Activated T-helper 1 cell treated with anti-CD3 and anti-CD28 coated beads, Interleukin-12 subunit alpha, Interleukin-12 subunit beta, Interleukin-2, Interleukin-4 antibody, amounts not matched to agents 30 ng/mL and 10 ng/mL and 1 ng/mL, durations not matched to agents 14 hours and 24 hours and 36 hours (primary cell): ENCODE data around the gene DIPK1A. TPM values are rescaled to one million over a fixed set of nuclear protein-coding genes. Genes with fewer than 3 reads are reported as not detected.

Experiments
- DNase-seq: peaks from one replicate; pipeline ENCODE4 v3.0.0; 2021; ENCODE audit warnings: low spot score
- H3K27ac Mint-ChIP-seq: one replicate; pipeline ENCODE4 v1.8.0; 2021; ENCODE audit warnings: mild to moderate bottlenecking, mixed read lengths
- H3K27me3 Mint-ChIP-seq: one replicate; pipeline ENCODE4 v1.8.0; 2022; ENCODE audit warnings: mild to moderate bottlenecking, moderate library complexity, mixed read lengths; ENCODE audit not compliant: insufficient read depth
- H3K36me3 Mint-ChIP-seq: one replicate; pipeline ENCODE4 v1.8.0; 2021; ENCODE audit warnings: low read depth, mixed read lengths
- H3K4me1 Mint-ChIP-seq: one replicate; pipeline ENCODE4 v1.8.0; 2021; ENCODE audit warnings: low read depth, mixed read lengths
- H3K4me3 Mint-ChIP-seq: one replicate; pipeline ENCODE4 v1.8.0; 2021; ENCODE audit warnings: mild to moderate bottlenecking, moderate library complexity, mixed read lengths
- H3K9me3 Mint-ChIP-seq: one replicate; pipeline ENCODE4 v1.8.0; 2021; ENCODE audit warnings: mixed read lengths
- intact Hi-C: fragments of 100-400 bp; cut with micrococcal nuclease; formaldehyde crosslinking; loops from one replicate; pipeline ENCODE4 v1.15.1; 2024
- total RNA-seq: library from RNA; stranded (reverse); gene quantifications from 2 replicates; pipeline ENCODE4 v1.2.3, GENCODE V29; 2022

The DIPK1A gene
- total RNA-seq, 1 donor from 2014 or later, result 20.8 TPM

- DNase-seq, result no peak
- peaks cover 20% of the 10 kb centered on the region for H3K4me1 Mint-ChIP-seq
- H3K9me3 Mint-ChIP-seq, result no peaks in the 10 kb centered on the region
- no peaks in the 10 kb centered on the region for H3K27me3 Mint-ChIP-seq
- intact Hi-C loops, result no loop called here
- peaks cover 46% of the 10 kb centered on the region for H3K36me3 Mint-ChIP-seq
- H3K4me3 Mint-ChIP-seq, result no peak overlapping the region
- no peak overlapping the region for H3K27ac Mint-ChIP-seq
Observed at GRCh38 chr1:92843429-92844352, 117.6 kb downstream of the DIPK1A start.

GRCh38 chr1:92843046-92843423, 118.2 kb downstream of the DIPK1A start:
- H3K4me1 Mint-ChIP-seq, result peaks cover 27% of the 10 kb centered on the region
- H3K27ac Mint-ChIP-seq, result peak overlapping the region; percentile 72
- no peaks in the 10 kb centered on the region for H3K27me3 Mint-ChIP-seq
- H3K4me3 Mint-ChIP-seq, result no peak overlapping the region
- H3K9me3 Mint-ChIP-seq, result no peaks in the 10 kb centered on the region
- intact Hi-C loops, result no loop called here
- DNase-seq, result no peak
- peaks cover 51% of the 10 kb centered on the region for H3K36me3 Mint-ChIP-seq

- H3K36me3 Mint-ChIP-seq, result peaks cover 58% of the 10 kb centered on the region
- intact Hi-C loops, result no loop called here
- no peak for DNase-seq
- peak overlapping the region; percentile 72 for H3K27ac Mint-ChIP-seq
- peaks cover 34% of the 10 kb centered on the region for H3K4me1 Mint-ChIP-seq
- no peak overlapping the region for H3K4me3 Mint-ChIP-seq
- H3K9me3 Mint-ChIP-seq, result no peaks in the 10 kb centered on the region
- no peaks in the 10 kb centered on the region for H3K27me3 Mint-ChIP-seq
Observed at GRCh38 chr1:92842082-92843045, 118.9 kb downstream of the DIPK1A start.

- H3K27me3 Mint-ChIP-seq, result no peaks in the 10 kb centered on the region
- peaks cover 70% of the 10 kb centered on the region for H3K36me3 Mint-ChIP-seq
- no peak overlapping the region for H3K4me3 Mint-ChIP-seq
- H3K4me1 Mint-ChIP-seq, result peaks cover 51% of the 10 kb centered on the region
- no peaks in the 10 kb centered on the region for H3K9me3 Mint-ChIP-seq
- intact Hi-C loops, result no loop called here
- DNase-seq, result no peak
- H3K27ac Mint-ChIP-seq, result no peak overlapping the region
Observed at GRCh38 chr1:92840600-92840999, 120.7 kb downstream of the DIPK1A start.

- no peak overlapping the region for H3K4me3 Mint-ChIP-seq
- intact Hi-C loops, result loop anchor here (10.0 kb wide), 1 partner anchor 1035 kb away; the partner anchor contains the start of gene DNTTIP2
- no peaks in the 10 kb centered on the region for H3K9me3 Mint-ChIP-seq
- no peak for DNase-seq
- H3K36me3 Mint-ChIP-seq, result peaks cover 82% of the 10 kb centered on the region
- peaks cover 63% of the 10 kb centered on the region for H3K4me1 Mint-ChIP-seq
- H3K27ac Mint-ChIP-seq, result peak overlapping the region; percentile 12
- no peaks in the 10 kb centered on the region for H3K27me3 Mint-ChIP-seq
Observed at GRCh38 chr1:92839442-92839841, 121.8 kb downstream of the DIPK1A start.

GRCh38 chr1:92838519-92838918, 122.7 kb downstream of the DIPK1A start:
- H3K27me3 Mint-ChIP-seq, result no peaks in the 10 kb centered on the region
- H3K9me3 Mint-ChIP-seq, result no peaks in the 10 kb centered on the region
- DNase-seq, result no peak
- no peak overlapping the region for H3K4me3 Mint-ChIP-seq
- intact Hi-C loops, result loop anchor here (10.0 kb wide), 1 partner anchor 1036 kb away; the partner anchor contains the start of gene DNTTIP2
- H3K27ac Mint-ChIP-seq, result peak overlapping the region; percentile 37
- H3K36me3 Mint-ChIP-seq, result peaks cover 84% of the 10 kb centered on the region
- peaks cover 72% of the 10 kb centered on the region for H3K4me1 Mint-ChIP-seq

- intact Hi-C loops, result loop anchor here (10.0 kb wide), 1 partner anchor 1038 kb away; the partner anchor contains the start of gene DNTTIP2
- peaks cover 89% of the 10 kb centered on the region for H3K36me3 Mint-ChIP-seq
- DNase-seq, result no peak
- H3K4me3 Mint-ChIP-seq, result peak overlapping the region; percentile 60
- peaks cover 72% of the 10 kb centered on the region for H3K4me1 Mint-ChIP-seq
- no peaks in the 10 kb centered on the region for H3K27me3 Mint-ChIP-seq
- H3K27ac Mint-ChIP-seq, result no peak overlapping the region
- no peaks in the 10 kb centered on the region for H3K9me3 Mint-ChIP-seq
Observed at GRCh38 chr1:92837062-92837461, 124.2 kb downstream of the DIPK1A start.

GRCh38 chr1:92834617-92835016, 126.6 kb downstream of the DIPK1A start:
- DNase-seq, result no peak
- intact Hi-C loops, result loop anchor here (5.0 to 10.0 kb wide), 3 partner anchors 347 to 1040 kb away; partner anchors contain the start of genes DNTTIP2 and GFI1
- Mint-ChIP-seq H3K4me3 (peak overlapping the region; percentile 96), H3K36me3 (peaks cover 72% of the 10 kb centered on the region), H3K9me3 (no peaks in the 10 kb centered on the region), H3K4me1 (peaks cover 59% of the 10 kb centered on the region), H3K27me3 (no peaks in the 10 kb centered on the region), H3K27ac (peak overlapping the region; percentile 6)

- peaks cover 66% of the 10 kb centered on the region for H3K36me3 Mint-ChIP-seq
- no peak for DNase-seq
- H3K4me1 Mint-ChIP-seq, result peaks cover 53% of the 10 kb centered on the region
- peak overlapping the region; percentile 59 for H3K27ac Mint-ChIP-seq
- no peaks in the 10 kb centered on the region for H3K27me3 Mint-ChIP-seq
- intact Hi-C loops, result loop anchor here (5.0 to 10.0 kb wide), 3 partner anchors 347 to 1041 kb away; partner anchors contain the start of genes DNTTIP2 and GFI1
- H3K9me3 Mint-ChIP-seq, result no peaks in the 10 kb centered on the region
- peak overlapping the region; percentile 96 for H3K4me3 Mint-ChIP-seq
Observed at GRCh38 chr1:92833840-92834239, 127.4 kb downstream of the DIPK1A start.

GRCh38 chr1:92832537-92833114, 128.6 kb downstream of the DIPK1A start:
- intact Hi-C loops, result loop anchor here (1.0 to 10.0 kb wide), 5 partner anchors 130 to 1042 kb away; partner anchors contain the start of genes CCDC18, DNTTIP2, GFI1 and TMED5
- Mint-ChIP-seq H3K27me3 (peaks cover 2% of the 10 kb centered on the region), H3K27ac (peak overlapping the region; percentile 97), H3K36me3 (peaks cover 55% of the 10 kb centered on the region), H3K4me1 (peaks cover 41% of the 10 kb centered on the region), H3K9me3 (no peaks in the 10 kb centered on the region), H3K4me3 (peak overlapping the region; percentile 96)
- DNase-seq, result no peak

GRCh38 chr1:92831762-92832536, 129.3 kb downstream of the DIPK1A start, which contains the start of gene RPL5:
Gene RPL5 (plus strand): TSS chr1:92832040. CDS start chr1:92832115, 75 bp downstream.
- H3K36me3 Mint-ChIP-seq, result peaks cover 48% of the 10 kb centered on the region
- intact Hi-C loops, result loop anchor here (1.0 to 10.0 kb wide), 10 partner anchors 27 to 1043 kb away; partner anchors contain the start of genes CCDC18, DNTTIP2, DR1 and GFI1
- H3K27me3 Mint-ChIP-seq, result peaks cover 2% of the 10 kb centered on the region
- peak within 1 kb of the TSS; percentile 96 for H3K4me3 Mint-ChIP-seq
- no peaks in the 10 kb centered on the region for H3K9me3 Mint-ChIP-seq
- peak; percentile 96 for DNase-seq
- H3K4me1 Mint-ChIP-seq, result peaks cover 35% of the 10 kb centered on the region
- peak within 1 kb of the TSS; percentile 97 for H3K27ac Mint-ChIP-seq
